GM20431 (cell line): ENCODE results near the gene TUBGCP2.

Source experiments
- in situ Hi-C: fragments of 300-500 bp; cut with MseI, MboI; formaldehyde crosslinking; loops from one replicate; pipeline ENCODE4 v1.15.0; 2020; ENCODE audit warnings: low sequenced_read_pairs; ENCODE audit not compliant: unreplicated experiment

Gene TUBGCP2

GRCh38 chr10:133280391-133281059 is 28.1 kb downstream of the TUBGCP2 start:
- in situ Hi-C loops: no loop called here

- in situ Hi-C loops: no loop called here
These were observed 29.1 kb downstream of the TUBGCP2 start for GRCh38 chr10:133279326-133280226.

DNA sequence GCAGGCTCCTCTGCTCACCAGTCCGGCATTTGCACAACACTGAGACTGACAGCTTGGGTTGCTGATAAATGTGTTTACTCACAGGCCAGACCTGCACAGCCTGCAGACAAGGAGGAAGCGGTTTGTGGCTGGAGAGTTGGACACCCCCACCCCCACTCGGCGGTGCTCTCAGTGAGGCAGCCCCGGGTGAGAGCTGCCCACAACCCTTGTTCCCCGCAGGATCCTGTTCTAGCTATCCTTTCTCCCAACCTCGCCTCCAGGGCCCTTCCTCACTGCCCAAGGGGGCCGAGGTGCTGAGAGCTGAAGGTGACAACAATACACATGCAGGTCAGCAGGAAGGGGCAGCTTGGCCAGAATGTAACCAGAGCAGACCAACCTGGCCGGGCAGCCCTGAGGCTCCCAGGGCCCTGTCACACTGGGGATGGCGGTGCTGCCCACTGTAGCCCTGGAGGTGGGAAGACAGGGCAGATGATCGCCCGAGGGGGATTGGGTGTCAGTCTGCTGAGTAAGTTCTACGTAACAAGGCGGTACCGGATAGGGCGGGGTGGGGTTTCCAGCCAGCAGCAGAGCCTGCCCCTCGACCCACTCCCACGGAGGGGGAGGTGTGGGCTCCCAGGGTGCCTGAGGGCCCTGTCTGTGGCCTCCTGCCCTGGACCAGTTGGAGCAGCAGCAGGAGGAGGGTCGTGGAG is 30.0 kb downstream of the TUBGCP2 start:
- in situ Hi-C loops: no loop called here

- in situ Hi-C loops: no loop called here
These were observed 30.6 kb downstream of the TUBGCP2 start for GRCh38 chr10:133277993-133278576.

DNA sequence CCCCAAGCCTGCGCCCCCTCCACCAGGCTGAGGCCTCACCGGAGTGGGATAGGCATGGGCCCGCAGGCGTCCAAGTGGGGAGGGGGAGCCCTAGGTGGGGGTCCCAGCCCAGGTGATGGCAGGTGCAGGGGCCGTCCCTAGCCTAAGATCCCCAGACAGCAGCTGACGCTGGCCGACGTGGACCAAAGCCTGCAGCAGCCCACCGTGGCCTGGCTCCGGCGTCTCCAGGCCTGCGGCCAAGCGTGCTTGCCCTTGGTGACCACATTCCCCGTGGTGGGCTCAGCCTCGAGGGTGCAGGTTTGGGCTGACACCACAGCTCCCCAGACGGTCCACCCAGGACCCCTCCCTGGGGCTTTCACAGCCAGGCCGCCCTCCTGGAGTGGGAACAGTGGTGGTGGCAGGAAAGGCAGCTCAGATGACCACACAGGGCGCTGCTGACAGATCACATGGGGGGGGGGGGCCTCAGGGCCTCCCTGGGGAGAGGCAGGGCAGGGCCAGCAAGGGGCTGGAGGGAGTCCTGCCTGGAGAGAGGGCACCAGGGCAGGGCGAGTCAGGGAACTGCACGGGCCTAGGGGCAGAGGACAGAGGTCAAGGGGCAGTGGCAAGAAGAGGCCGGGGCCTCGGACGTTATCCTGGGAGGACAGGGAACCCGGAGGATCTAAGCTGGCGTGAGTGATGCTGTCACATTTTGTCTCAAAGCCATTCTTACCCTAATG is 31.2 kb downstream of the TUBGCP2 start:
- in situ Hi-C loops: no loop called here

DNA sequence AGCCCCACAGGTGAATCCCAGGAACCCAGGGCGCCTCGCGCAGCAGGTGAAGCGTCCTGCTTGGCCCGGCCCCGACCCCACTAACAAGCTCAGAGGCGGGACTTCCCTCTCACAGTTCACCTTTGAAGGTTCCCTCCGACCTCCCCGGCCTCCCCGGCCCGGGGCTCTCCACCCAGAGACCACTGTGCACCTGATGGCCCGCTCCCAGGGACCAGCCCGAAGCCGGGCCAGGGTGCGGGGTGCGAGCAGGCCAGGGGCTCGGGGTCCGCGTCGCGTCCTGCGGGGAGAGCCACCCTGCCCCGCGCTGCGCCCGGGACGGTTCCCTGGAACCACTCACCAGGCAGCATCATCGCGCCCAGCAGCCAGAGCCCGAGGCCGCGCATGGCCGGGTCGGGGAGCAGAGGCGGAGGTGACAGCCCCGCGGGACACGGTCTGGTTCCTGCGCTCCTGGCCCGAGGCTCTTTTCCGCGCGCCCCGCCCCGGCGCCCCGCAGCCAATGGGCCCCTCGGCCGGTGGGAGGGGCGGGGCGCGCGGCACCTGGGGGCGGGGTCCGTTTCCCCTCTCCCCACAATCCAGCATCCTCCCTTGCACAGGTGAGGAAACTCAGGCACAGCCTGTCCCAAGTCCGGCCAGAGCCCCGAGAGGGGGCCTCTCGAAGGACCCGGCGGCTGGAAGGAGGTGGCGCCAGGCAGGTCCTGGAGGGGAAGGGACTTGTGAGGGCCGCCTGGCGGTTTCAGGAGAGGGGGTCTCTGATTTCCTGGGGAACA is 32.1 kb downstream of the TUBGCP2 start, which contains the start of gene ADAM8:
TSS of gene ADAM8 (minus strand) at position 434 of the 767 bp plus-strand sequence. CDS start at position 383, 51 bp downstream.
- in situ Hi-C loops: no loop called here

DNA sequence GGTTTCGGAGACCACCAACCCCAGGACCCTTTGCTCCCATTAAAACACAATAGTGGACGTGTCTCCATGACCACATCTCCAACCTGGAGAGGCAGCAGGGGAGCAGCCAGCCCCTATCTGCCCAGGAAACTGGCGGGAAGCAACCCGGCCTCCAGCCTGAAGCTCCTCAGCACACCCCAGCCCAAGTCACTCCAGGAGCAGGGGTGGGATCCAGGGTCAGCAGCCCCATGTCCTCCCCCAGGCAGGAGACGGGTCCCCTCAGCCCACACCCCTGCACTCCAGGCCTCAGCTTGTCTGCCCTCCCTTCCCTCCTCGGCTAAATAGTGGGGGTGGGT is 32.6 kb downstream of the TUBGCP2 start:
- in situ Hi-C loops: no loop called here

- in situ Hi-C loops: no loop called here
These were observed 33.0 kb downstream of the TUBGCP2 start for GRCh38 chr10:133275684-133276092.

DNA sequence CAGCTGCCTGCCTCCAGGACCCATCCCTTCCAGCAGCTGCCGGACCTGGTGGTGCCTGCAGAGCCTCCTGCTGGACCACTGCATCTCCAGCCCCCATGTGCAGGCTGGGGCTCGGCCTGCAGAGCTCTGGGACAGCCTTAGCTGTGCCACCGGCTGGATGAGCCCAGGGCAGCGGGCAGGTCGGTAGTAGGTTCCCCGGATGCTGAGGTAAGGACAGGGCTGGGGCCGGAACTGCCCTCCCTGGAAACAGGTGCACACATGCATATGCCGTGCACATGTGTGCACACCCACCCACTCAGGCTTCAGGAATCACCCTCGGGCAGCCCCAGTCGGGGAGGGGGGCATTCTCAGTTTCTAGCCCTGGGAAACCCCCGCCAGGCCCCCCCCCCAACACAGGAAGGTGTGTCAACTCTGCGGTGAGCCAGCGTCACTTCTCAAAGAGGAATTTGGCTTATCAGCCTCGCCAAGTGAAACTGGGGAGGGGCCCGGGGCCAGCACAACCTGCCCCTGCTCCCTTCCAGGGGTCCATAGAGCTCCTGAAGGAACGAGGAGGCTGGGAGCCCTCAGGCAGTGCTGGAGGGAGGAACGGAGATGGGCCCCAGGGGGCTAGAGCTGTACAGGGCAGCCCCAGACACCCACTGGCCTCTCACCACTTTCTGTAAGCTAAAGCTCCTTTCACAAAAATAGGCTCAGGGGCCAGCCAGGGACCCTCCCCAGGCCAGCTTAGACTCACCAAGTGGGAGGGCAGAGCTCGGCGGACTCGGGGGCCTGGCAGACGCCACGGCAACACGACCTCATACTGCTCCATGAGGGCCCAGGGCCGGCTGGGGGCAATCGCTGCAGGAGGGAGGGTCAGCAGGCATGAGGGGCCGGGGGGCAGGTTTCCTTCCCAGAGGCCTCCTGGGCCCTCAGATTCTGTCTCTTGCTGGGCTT is 33.7 kb downstream of the TUBGCP2 start:
- in situ Hi-C loops: no loop called here

DNA sequence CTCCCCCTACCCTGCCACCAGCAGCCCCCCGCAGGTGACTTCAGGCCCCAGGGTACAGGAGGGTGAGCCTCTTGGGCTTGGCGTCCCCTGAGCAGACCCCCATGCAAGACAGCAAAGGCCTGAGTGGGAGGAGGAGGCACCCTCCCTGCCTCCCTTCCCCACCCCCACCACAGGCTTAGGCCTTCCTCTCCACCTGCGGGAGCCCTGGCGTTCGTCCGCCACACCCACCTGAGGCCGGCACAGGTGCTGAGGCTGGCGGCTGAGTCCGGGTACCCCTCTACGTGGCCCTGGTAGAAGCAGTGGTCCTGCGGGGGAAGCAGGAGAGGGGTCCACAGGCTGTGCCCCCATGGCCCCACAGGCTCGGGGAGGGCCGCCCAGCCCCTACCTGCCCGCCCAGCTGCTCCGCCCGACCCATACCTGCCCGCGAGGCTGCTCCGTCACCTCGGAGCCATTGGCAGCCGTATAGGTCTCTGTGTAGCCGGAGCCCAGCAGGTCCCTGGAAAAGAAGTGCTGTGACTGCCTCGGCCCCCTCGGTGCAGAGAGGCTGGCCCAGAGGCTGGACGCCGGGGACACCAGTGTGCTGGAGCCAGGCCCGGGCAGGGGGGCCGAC is 35.0 kb downstream of the TUBGCP2 start:
- in situ Hi-C loops: no loop called here

DNA sequence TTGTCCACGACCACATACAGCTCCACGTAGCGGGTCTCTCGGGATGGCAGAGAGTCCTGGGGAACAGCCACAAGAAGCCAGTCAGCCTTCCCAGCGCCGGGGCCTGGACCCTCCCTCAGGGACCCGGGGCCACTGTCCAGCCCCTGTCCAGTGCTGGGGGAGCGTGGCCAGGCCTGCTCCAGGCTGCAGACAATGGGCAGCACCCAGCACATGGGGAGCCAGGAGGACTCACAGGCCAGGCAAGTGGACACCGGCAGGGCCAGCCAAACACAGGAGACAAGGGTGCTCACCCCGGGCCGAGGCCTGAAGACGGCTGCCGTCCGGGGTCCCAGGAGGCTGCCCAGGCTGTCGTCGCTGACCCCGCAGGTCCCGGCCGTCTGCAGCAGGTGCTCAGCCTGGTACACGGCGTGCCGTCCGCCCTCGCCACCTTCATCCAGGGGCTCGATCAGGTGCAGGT is 35.7 kb downstream of the TUBGCP2 start:
- in situ Hi-C loops: no loop called here

DNA sequence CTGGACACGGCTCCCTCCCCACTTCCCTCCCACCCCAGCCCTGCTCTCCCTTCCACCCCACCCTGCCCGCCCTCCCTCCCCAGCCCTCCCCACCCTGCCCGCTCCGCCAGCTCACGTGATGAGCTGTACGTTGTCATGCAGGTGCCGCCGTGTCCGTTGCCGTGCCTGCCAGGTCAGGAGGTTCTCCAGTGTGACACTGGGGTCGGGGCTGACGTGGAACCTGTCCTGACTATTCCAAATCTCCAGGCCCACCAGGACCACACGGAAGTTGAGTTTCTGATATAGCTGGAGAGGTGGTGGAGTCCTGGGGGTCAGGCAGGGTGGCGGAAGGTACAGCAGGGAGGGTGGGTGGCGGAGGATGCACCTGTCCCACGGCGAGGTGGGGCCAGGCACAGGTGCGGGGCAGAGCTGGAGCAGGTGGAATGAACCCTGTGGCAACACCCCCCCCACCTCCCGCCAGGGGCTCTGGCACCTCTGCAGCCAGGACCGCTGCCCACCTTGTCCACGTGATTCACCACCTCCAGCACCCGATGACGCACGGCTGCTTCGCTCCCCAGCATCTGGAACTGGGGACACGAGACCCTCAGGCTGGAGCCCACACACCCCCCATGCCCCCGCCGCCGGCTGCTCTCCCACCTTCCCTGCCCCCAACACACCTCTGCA is 36.2 kb downstream of the TUBGCP2 start:
- in situ Hi-C loops: no loop called here

DNA sequence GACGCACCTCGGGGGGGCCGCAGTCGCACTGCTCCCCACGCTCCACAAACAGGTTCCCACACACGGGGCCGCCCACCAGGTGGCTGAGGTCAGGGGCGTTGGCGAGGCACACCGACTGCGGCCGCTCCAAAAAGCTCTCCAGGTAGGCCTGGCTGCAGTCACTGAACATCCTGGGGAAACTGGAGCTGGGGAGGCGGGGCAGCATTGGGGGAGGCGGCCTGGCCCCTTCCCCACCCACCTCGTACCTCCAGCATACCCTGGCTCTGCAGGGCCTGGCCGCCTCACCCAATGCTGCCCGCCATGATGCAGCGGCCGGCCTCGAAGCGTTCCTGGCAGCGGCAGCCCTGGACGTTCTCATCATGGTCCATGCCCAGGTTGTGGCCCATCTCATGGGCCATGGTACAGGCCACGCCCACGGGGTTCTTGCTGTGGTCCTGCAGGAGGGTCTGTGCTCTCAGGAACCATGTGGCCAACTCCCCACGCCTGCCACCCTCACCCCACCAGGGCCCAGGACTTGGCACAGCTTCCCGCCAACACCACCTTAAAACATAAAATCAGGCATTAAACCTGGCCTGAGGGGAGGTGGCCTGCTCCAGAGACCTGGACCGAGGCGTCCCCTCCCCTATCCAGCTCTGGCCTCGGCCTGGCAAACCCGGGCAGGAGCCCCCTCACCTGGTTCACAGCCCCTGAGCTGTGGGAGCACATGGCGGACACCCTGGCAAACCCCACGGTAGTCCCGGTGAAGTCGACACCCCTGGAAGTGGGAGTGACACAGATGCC is 37.0 kb downstream of the TUBGCP2 start:
- in situ Hi-C loops: no loop called here

DNA sequence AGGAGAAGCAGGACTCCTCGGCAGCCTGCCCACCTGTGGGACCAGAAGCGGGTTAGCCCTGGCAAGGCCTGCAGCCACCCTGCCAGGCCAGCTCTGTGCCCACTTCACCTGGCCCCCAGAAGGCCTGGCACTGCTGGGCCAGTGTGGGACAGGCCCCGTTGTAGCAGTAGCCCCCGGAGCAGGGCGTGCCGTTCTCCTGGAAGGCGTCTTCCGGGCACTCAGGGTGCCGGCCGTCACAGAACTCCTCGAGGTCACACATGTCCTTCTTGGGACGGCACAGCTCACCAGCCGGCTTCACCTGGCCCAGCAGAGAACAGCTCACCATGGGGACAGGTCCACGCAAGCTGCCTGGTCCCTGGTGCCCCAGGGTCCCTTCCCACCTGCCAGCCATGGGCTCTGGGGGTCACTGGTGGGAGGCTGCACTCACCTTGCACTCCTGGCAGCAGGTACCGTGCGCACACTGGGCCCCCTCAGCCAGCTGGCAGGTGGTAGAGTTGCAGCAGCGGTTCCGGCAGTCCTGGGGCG is 37.8 kb downstream of the TUBGCP2 start:
- in situ Hi-C loops: no loop called here

- in situ Hi-C loops: no loop called here
These were observed 38.5 kb downstream of the TUBGCP2 start for GRCh38 chr10:133270204-133270603.

GRCh38 chr10:133269367-133269766 is 39.3 kb downstream of the TUBGCP2 start:
- in situ Hi-C loops: no loop called here
